Liver (tissue), 3 donors: ENCODE measurements around the gene GHR.

ENCODE experiments used
- CTCF ChIP-seq: fragments of 150-350 bp; IDR thresholded peaks from 2 replicates; pipeline ENCODE4 v1.5.1; 2017; ENCODE audit warnings: improper control_type of control experiment, low read depth, low read length; ENCODE audit not compliant: missing input control
- EGR1 ChIP-seq, 2 donors: IDR thresholded peaks; 2 replicates each; pipeline ENCODE4 v1.6.1; 2016 to 2018; ENCODE audit warnings: antibody characterized with exemption in 2 of 2, low read depth in 2 of 2
- HNF4G ChIP-seq: IDR thresholded peaks from 2 replicates; pipeline ENCODE4 v1.6.1; 2016; ENCODE audit warnings: antibody characterized with exemption
- JUND ChIP-seq, 2 donors: IDR thresholded peaks; 2 replicates each; pipeline ENCODE4 v1.6.1; 2016; ENCODE audit warnings: antibody characterized with exemption in 2 of 2
- MAX ChIP-seq: IDR thresholded peaks from 2 replicates; pipeline ENCODE4 v1.6.1; 2016; ENCODE audit warnings: antibody characterized with exemption
- RAD21 ChIP-seq, 2 donors: IDR thresholded peaks; 2 replicates each; pipeline ENCODE4 v1.6.1; 2016; ENCODE audit warnings: antibody characterized with exemption in 2 of 2, mild to moderate bottlenecking in 2 of 2
- REST ChIP-seq: IDR thresholded peaks from 2 replicates; pipeline ENCODE4 v1.6.1; 2016; ENCODE audit warnings: antibody characterized with exemption, mild to moderate bottlenecking
- RXRA ChIP-seq, 2 donors: IDR thresholded peaks; 2 replicates each; pipeline ENCODE4 v1.6.1; 2017 to 2018; ENCODE audit warnings: antibody characterized with exemption in 2 of 2, mild to moderate bottlenecking in 1 of 2
- TAF1 ChIP-seq: conservative IDR thresholded peaks from 2 replicates; pipeline ENCODE4 v1.6.1; 2016; ENCODE audit warnings: antibody characterized with exemption, mild to moderate bottlenecking
- ZBTB33 ChIP-seq: IDR thresholded peaks from 2 replicates; pipeline ENCODE4 v1.6.1; 2016; ENCODE audit warnings: antibody characterized with exemption
- donor health status: healthy.
- donor health status: healthy.

DNA sequence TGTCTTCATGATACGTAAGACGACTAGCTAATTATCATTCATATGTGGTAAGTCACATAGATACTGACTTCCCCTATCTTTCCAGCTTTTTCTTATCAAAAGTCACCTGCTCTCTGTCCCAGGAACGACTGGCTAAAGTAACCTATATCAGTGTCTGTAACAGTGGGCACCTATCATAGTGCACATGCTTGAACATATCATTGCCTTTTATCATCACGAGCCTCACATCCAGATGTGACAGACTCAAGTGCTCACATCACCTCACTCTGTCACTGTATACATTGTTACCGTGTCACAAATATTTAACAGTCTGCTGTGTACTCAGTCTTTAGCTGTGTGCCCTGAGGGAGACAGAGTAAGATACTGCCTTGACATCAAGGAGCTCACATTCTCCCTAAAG lies 208.0 kb downstream of the GHR start:
- TF ChIP-seq JUND (IDR thresholded peaks at IDR 0.05) (no peak), REST (no peak), ZBTB33 (no peak), TAF1 (no peak), HNF4G (no peak), RAD21 (IDR thresholded peaks at IDR 0.05) (no peak), CTCF (no peak), RXRA (IDR thresholded peaks at IDR 0.05) (no peak), MAX (no peak), EGR1 (IDR thresholded peaks at IDR 0.05; ENCODE audit: low read depth in 2 of 2) (no peak)
